Measurements from ENCODE around the gene ROBO1. TPM values are rescaled to one million over a fixed set of nuclear protein-coding genes. Genes with fewer than 3 reads are reported as not detected.

The ROBO1 gene
- total RNA-seq, 1 donor from 2014 or later, result 78.0 TPM

GRCh38 chr3:78614486-78614885, 1153.3 kb downstream of the ROBO1 start:
- no peak overlapping the region for H3K4me3 Mint-ChIP-seq (ENCODE audit: low read depth)
- no peak overlapping the region for H3K27ac Mint-ChIP-seq
- no peak for DNase-seq (ENCODE audit: low spot score, unreplicated experiment)
- no peaks in the 10 kb centered on the region for H3K9me3 Mint-ChIP-seq (ENCODE audit: low read depth)
- H3K36me3 Mint-ChIP-seq (ENCODE audit: insufficient read depth), result peaks cover 3% of the 10 kb centered on the region
- no peaks in the 10 kb centered on the region for H3K27me3 Mint-ChIP-seq
- no peak for TF ChIP-seq CTCF (IDR thresholded peaks at IDR 0.05; ENCODE audit: unreplicated experiment)
- H3K4me1 Mint-ChIP-seq (ENCODE audit: low read depth), result no peaks in the 10 kb centered on the region

- H3K27ac Mint-ChIP-seq, result no peak overlapping the region
- H3K4me3 Mint-ChIP-seq (ENCODE audit: low read depth), result no peak overlapping the region
- no peak for DNase-seq (ENCODE audit: low spot score, unreplicated experiment)
- H3K9me3 Mint-ChIP-seq (ENCODE audit: low read depth), result no peaks in the 10 kb centered on the region
- no peak for TF ChIP-seq CTCF (IDR thresholded peaks at IDR 0.05; ENCODE audit: unreplicated experiment)
- H3K36me3 Mint-ChIP-seq (ENCODE audit: insufficient read depth), result peaks cover 3% of the 10 kb centered on the region
- no peaks in the 10 kb centered on the region for H3K27me3 Mint-ChIP-seq
- H3K4me1 Mint-ChIP-seq (ENCODE audit: low read depth), result no peaks in the 10 kb centered on the region
Observed at GRCh38 chr3:78613421-78613879, 1154.3 kb downstream of the ROBO1 start.

DNA sequence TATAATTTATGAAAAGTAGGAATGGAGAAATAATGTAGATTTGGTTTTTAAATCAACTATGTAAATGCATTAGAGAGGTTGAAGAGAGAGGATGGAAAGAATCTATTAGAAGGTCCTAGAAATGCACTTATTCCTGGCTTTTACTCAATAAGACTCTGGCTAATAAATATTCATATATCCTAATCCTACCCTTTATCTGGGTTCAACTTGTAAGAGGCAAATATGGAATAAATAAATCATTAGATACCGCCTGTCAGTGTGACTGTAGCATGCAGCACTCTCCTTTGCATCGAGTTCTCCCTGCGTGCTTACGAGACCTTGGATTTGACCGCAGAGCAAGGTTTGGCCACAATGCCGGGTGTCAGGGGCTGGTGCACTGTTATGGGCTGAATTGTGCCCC, 1156.5 kb downstream of the ROBO1 start:
- Mint-ChIP-seq H3K27ac (no peak overlapping the region), H3K4me3 (ENCODE audit: low read depth) (no peak overlapping the region), H3K4me1 (ENCODE audit: low read depth) (no peaks in the 10 kb centered on the region), H3K9me3 (ENCODE audit: low read depth) (no peaks in the 10 kb centered on the region), H3K27me3 (no peaks in the 10 kb centered on the region), H3K36me3 (ENCODE audit: insufficient read depth) (peaks cover 8% of the 10 kb centered on the region)
- no peak for DNase-seq (ENCODE audit: low spot score, unreplicated experiment)
- no peak for TF ChIP-seq CTCF (IDR thresholded peaks at IDR 0.05; ENCODE audit: unreplicated experiment)

DNA sequence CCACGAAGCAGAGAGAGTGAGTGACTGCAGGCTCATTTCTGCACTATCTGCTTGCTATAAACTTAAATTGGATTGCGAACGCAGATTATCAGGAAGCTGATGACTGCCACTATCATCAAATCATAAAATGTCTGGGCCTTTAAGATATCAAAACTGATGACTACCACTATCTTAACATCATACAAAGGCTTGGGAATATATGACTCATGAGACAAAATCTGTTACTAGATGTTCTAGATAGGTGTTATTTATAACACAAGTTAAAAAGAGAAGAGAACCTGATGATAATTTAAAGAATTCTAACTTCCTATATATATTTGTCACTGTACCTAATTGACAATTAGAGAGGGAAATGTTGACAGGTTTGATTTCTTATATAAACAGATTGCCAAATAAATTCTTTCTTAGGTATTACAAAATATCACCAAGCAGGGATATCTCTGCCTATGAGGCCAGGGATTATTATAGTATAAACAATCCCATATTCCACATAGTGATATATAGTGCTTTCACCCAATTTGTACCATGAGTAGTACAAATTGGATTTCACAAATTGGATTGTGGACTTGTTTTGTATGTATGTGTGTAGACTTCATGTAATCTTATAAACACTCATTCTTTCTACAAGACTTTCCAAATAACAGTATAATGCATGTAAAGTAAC, 1157.2 kb downstream of the ROBO1 start:
- Mint-ChIP-seq H3K27ac (no peak overlapping the region), H3K4me3 (ENCODE audit: low read depth) (no peak overlapping the region), H3K9me3 (ENCODE audit: low read depth) (no peaks in the 10 kb centered on the region), H3K36me3 (ENCODE audit: insufficient read depth) (peaks cover 15% of the 10 kb centered on the region), H3K4me1 (ENCODE audit: low read depth) (no peaks in the 10 kb centered on the region), H3K27me3 (no peaks in the 10 kb centered on the region)
- TF ChIP-seq CTCF (IDR thresholded peaks at IDR 0.05; ENCODE audit: unreplicated experiment), result no peak
- no peak for DNase-seq (ENCODE audit: low spot score, unreplicated experiment)

DNA sequence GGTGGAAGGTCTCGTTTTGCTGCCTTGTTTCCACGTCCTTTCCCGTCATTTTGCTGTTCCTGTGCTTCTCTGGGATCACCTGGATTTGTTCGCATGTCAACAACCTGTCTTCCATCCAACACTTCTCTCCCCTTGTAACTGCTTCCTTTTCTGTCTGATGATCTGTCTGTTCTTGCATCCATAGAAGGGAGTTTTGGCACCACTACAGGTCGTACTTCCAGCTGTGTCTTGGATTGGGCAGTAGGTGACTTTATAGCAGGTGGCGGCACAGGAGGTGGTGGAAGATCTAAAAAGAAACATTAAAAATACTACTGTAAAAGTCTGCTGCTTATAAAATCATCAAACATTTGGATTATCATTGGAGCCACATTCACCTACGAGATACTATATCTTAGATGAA, 1161.0 kb downstream of the ROBO1 start:
- H3K27me3 Mint-ChIP-seq, result no peaks in the 10 kb centered on the region
- peaks cover 3% of the 10 kb centered on the region for H3K9me3 Mint-ChIP-seq (ENCODE audit: low read depth)
- TF ChIP-seq CTCF (IDR thresholded peaks at IDR 0.05; ENCODE audit: unreplicated experiment), result no peak
- H3K27ac Mint-ChIP-seq, result no peak overlapping the region
- H3K4me3 Mint-ChIP-seq (ENCODE audit: low read depth), result no peak overlapping the region
- H3K36me3 Mint-ChIP-seq (ENCODE audit: insufficient read depth), result peaks cover 34% of the 10 kb centered on the region
- DNase-seq (ENCODE audit: low spot score, unreplicated experiment), result no peak
- peaks cover 2% of the 10 kb centered on the region for H3K4me1 Mint-ChIP-seq (ENCODE audit: low read depth)
